ENCODE measurements around the gene TRNAU1AP. TPM values are rescaled to one million over a fixed set of nuclear protein-coding genes. Genes with fewer than 3 reads are reported as not detected.

The TRNAU1AP gene
- total and polyA plus RNA-seq, 2 of the 13 experiments (the other 11 are each of a cell fraction or from before 2014, with no cell fraction given) = 29.0 to 42.9 TPM

GRCh38 chr1:28505406-28506187 is 47.3 kb upstream of the TRNAU1AP start, which contains the start of gene RCC1 (continued):
- TF ChIP-seq ZNF562 (CRISPR knock-in tag; IDR thresholded peaks at IDR 0.05; ENCODE audit: borderline replicate concordance) (no peak), ONECUT2 (CRISPR knock-in tag; IDR thresholded peaks at IDR 0.05) (no peak), IKZF1 (IDR thresholded peaks at IDR 0.05) (no peak), ZNF292 (CRISPR knock-in tag; IDR thresholded peaks at IDR 0.05; ENCODE audit: borderline replicate concordance, low read depth) (no peak), KDM6A (CRISPR knock-in tag; IDR thresholded peaks at IDR 0.05; ENCODE audit: low read depth) (no peak), ZNF296 (CRISPR knock-in tag; conservative IDR thresholded peaks at IDR 0.05) (no peak), THAP9 (CRISPR knock-in tag; IDR thresholded peaks at IDR 0.05; ENCODE audit: borderline replicate concordance) (no peak), KLF13 (CRISPR knock-in tag; IDR thresholded peaks at IDR 0.05) (no peak), PLSCR1 (CRISPR knock-in tag; IDR thresholded peaks at IDR 0.05; ENCODE audit: borderline replicate concordance) (no peak), HNF1B (CRISPR knock-in tag; IDR thresholded peaks at IDR 0.05) (0 out of 2 replicates have a peak, but pooled peaks have one; percentile 64), TP53 (CRISPR knock-in tag; conservative IDR thresholded peaks at IDR 0.05) (no peak), KLF15 (CRISPR knock-in tag; IDR thresholded peaks at IDR 0.05; ENCODE audit: borderline replicate concordance) (no peak; the same call in 1 of the 2 replicates)
